ENCODE results near the gene PIK3C2G.
"Not testable (repeated sequence)": the region's sequence is repeated elsewhere in the genome, so short reads cannot be mapped to it uniquely, and the experiment has no call there.

- not testable (repeated sequence) for TF ChIP-seq EZH2 (conservative IDR thresholded peaks at IDR 0.05; ENCODE audit: low read depth, low read length); ETV6 (CRISPR knock-in tag; conservative IDR thresholded peaks at IDR 0.05)
These were observed 239.4 kb downstream of the PIK3C2G start for GRCh38 chr12:18500736-18501135.
